A549 (cell line): ENCODE results near the gene PSMB7.

Source experiments
- EP300 ChIP-seq, 2 experiments: fragments of >200 bp; sonication (Bioruptor Twin); formaldehyde crosslinking; IDR thresholded peaks; 2 replicates in 1 of 2; 3 replicates in 1 of 2; pipeline ENCODE4 v1.6.1; 2016 to 2017
- ESRRA ChIP-seq: fragments of 150-350 bp; IDR thresholded peaks from 2 replicates; pipeline ENCODE4 v1.6.1; 2014; ENCODE audit warnings: mild to moderate bottlenecking, low read length, borderline replicate concordance
- RFX5 ChIP-seq: fragments of 450-650 bp; IDR thresholded peaks from 2 replicates; pipeline ENCODE4 v1.7.1; 2014; ENCODE audit warnings: antibody characterized with exemption, mild to moderate bottlenecking, moderate library complexity
- TP53 ChIP-seq: fragments of 250-450 bp; sonication (Bioruptor Pico); IDR thresholded peaks from 2 replicates; pipeline ENCODE4 v1.5.0; 2021; ENCODE audit warnings: mild to moderate bottlenecking, moderate library complexity
- TF ChIP-seq, protein P1 (sequence below): fragments of 200-600 bp; sonication (generic); IDR thresholded peaks from 2 replicates; pipeline ENCODE4 v1.6.1; 2016; ENCODE audit warnings: antibody characterized with exemption, mild to moderate bottlenecking, moderate library complexity
- TF ChIP-seq, protein P2 (sequence below): fragments of >200 bp; sonication (Bioruptor Twin); formaldehyde crosslinking; IDR thresholded peaks from 3 replicates; pipeline ENCODE4 v1.5.1; 2016

DNA sequence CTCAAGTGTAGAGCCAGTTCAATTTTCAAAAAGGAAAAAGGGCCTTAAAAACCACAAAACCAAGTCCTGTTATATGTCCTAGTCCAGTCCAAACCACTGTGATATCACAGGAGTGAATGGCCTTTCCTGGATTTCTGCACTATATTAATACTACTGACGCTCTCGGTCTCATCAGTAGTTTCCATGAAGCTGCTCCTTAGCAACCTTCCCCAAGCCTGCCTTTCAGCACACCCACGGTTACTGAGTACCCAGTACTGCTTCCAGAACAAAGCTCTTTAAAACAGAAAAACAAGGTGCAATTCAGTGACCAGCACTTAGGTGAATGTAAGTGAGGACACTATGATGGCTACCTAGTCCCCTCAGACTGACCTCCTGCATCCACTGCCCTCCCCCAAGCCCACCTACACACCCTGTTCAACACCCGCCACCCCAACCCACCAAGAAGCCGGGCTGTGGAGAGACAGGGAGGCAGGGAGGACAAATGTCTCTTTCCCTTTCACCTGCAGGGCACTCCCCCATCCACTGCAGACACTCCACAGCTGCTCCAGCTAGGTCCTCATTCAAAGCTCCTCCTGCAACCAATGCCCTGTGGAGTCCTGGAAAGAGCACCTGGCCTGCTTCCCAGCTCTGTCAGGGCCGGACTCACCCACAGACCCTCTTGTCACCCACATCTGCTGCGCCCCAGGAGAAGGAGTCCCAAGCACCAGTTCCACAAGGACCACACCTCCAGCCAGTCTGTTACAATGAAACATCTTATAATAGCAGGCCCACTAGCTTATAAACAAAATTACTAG lies 25.9 kb downstream of the PSMB7 start:
- TF ChIP-seq, protein P1, sequence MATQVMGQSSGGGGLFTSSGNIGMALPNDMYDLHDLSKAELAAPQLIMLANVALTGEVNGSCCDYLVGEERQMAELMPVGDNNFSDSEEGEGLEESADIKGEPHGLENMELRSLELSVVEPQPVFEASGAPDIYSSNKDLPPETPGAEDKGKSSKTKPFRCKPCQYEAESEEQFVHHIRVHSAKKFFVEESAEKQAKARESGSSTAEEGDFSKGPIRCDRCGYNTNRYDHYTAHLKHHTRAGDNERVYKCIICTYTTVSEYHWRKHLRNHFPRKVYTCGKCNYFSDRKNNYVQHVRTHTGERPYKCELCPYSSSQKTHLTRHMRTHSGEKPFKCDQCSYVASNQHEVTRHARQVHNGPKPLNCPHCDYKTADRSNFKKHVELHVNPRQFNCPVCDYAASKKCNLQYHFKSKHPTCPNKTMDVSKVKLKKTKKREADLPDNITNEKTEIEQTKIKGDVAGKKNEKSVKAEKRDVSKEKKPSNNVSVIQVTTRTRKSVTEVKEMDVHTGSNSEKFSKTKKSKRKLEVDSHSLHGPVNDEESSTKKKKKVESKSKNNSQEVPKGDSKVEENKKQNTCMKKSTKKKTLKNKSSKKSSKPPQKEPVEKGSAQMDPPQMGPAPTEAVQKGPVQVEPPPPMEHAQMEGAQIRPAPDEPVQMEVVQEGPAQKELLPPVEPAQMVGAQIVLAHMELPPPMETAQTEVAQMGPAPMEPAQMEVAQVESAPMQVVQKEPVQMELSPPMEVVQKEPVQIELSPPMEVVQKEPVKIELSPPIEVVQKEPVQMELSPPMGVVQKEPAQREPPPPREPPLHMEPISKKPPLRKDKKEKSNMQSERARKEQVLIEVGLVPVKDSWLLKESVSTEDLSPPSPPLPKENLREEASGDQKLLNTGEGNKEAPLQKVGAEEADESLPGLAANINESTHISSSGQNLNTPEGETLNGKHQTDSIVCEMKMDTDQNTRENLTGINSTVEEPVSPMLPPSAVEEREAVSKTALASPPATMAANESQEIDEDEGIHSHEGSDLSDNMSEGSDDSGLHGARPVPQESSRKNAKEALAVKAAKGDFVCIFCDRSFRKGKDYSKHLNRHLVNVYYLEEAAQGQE: no peak
- TF ChIP-seq EP300 (IDR thresholded peaks at IDR 0.05) (no peak), ESRRA (no peak), TP53 (CRISPR knock-in tag) (no peak), RFX5 (no peak)
- TF ChIP-seq, protein P2, sequence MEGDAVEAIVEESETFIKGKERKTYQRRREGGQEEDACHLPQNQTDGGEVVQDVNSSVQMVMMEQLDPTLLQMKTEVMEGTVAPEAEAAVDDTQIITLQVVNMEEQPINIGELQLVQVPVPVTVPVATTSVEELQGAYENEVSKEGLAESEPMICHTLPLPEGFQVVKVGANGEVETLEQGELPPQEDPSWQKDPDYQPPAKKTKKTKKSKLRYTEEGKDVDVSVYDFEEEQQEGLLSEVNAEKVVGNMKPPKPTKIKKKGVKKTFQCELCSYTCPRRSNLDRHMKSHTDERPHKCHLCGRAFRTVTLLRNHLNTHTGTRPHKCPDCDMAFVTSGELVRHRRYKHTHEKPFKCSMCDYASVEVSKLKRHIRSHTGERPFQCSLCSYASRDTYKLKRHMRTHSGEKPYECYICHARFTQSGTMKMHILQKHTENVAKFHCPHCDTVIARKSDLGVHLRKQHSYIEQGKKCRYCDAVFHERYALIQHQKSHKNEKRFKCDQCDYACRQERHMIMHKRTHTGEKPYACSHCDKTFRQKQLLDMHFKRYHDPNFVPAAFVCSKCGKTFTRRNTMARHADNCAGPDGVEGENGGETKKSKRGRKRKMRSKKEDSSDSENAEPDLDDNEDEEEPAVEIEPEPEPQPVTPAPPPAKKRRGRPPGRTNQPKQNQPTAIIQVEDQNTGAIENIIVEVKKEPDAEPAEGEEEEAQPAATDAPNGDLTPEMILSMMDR: no peak
